ENCODE data around the gene TAF11L4. TPM values are rescaled to one million over a fixed set of nuclear protein-coding genes. Genes with fewer than 3 reads are reported as not detected.

Gene TAF11L4
- total RNA-seq, 1 experiment from 2014 or later = not detected

GRCh38 chr5:17477573-17478265 is 43.9 kb upstream of the TAF11L4 start:
- H3K27ac ChIP-seq (ENCODE audit: low read length) = no peak overlapping the region
- in situ Hi-C loops (cut with HindIII; ENCODE audit: low pct_unique_long_range_greater_than_20kb, low sequenced_read_pairs) = no loop called here
- H3K27me3 ChIP-seq (ENCODE audit: control insufficient read depth, insufficient read depth, low read length) = no peaks in the 10 kb centered on the region
- no TSS peak for BruUV-seq (replicated peaks)
- H3K9me3 ChIP-seq (ENCODE audit: control insufficient read depth, insufficient read depth, low read depth, low read length) = no peaks in the 10 kb centered on the region
- H3K4me3 ChIP-seq (ENCODE audit: low read depth in 2 of 2, low read length in 2 of 2) = no peak overlapping the region
- H3K36me3 ChIP-seq (ENCODE audit: control insufficient read depth, insufficient read depth, low read length) = no peaks in the 10 kb centered on the region
- ATAC-seq (no peak), DNase-seq (ENCODE audit: low read depth, low spot score) (no peak)
- TF ChIP-seq, protein P1, sequence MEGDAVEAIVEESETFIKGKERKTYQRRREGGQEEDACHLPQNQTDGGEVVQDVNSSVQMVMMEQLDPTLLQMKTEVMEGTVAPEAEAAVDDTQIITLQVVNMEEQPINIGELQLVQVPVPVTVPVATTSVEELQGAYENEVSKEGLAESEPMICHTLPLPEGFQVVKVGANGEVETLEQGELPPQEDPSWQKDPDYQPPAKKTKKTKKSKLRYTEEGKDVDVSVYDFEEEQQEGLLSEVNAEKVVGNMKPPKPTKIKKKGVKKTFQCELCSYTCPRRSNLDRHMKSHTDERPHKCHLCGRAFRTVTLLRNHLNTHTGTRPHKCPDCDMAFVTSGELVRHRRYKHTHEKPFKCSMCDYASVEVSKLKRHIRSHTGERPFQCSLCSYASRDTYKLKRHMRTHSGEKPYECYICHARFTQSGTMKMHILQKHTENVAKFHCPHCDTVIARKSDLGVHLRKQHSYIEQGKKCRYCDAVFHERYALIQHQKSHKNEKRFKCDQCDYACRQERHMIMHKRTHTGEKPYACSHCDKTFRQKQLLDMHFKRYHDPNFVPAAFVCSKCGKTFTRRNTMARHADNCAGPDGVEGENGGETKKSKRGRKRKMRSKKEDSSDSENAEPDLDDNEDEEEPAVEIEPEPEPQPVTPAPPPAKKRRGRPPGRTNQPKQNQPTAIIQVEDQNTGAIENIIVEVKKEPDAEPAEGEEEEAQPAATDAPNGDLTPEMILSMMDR (IDR thresholded peaks at IDR 0.05) = no peak
- TF ChIP-seq, protein P2, sequence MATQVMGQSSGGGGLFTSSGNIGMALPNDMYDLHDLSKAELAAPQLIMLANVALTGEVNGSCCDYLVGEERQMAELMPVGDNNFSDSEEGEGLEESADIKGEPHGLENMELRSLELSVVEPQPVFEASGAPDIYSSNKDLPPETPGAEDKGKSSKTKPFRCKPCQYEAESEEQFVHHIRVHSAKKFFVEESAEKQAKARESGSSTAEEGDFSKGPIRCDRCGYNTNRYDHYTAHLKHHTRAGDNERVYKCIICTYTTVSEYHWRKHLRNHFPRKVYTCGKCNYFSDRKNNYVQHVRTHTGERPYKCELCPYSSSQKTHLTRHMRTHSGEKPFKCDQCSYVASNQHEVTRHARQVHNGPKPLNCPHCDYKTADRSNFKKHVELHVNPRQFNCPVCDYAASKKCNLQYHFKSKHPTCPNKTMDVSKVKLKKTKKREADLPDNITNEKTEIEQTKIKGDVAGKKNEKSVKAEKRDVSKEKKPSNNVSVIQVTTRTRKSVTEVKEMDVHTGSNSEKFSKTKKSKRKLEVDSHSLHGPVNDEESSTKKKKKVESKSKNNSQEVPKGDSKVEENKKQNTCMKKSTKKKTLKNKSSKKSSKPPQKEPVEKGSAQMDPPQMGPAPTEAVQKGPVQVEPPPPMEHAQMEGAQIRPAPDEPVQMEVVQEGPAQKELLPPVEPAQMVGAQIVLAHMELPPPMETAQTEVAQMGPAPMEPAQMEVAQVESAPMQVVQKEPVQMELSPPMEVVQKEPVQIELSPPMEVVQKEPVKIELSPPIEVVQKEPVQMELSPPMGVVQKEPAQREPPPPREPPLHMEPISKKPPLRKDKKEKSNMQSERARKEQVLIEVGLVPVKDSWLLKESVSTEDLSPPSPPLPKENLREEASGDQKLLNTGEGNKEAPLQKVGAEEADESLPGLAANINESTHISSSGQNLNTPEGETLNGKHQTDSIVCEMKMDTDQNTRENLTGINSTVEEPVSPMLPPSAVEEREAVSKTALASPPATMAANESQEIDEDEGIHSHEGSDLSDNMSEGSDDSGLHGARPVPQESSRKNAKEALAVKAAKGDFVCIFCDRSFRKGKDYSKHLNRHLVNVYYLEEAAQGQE (IDR thresholded peaks at IDR 0.05; ENCODE audit: insufficient read depth in 1 of 2, low read depth in 2 of 2, low read length in 1 of 2) = no peak
- TF ChIP-seq POLR2AphosphoS5 (IDR thresholded peaks at IDR 0.05; ENCODE audit: low read depth, low read length) (no peak), TCF7L2 (IDR thresholded peaks at IDR 0.05; ENCODE audit: low read depth, low read length) (no peak), SIN3A (IDR thresholded peaks at IDR 0.05; ENCODE audit: borderline replicate concordance, insufficient read depth, low read depth, low read length) (no peak)
- ChIA-PET CTCF (no interaction called here), POLR2A (no interaction called here)
- intact Hi-C loops (cut with micrococcal nuclease; ENCODE audit: unreplicated experiment) = no loop called here
- no peaks in the 10 kb centered on the region for H3K4me1 ChIP-seq (ENCODE audit: control insufficient read depth, insufficient read depth, low read length)

DNA sequence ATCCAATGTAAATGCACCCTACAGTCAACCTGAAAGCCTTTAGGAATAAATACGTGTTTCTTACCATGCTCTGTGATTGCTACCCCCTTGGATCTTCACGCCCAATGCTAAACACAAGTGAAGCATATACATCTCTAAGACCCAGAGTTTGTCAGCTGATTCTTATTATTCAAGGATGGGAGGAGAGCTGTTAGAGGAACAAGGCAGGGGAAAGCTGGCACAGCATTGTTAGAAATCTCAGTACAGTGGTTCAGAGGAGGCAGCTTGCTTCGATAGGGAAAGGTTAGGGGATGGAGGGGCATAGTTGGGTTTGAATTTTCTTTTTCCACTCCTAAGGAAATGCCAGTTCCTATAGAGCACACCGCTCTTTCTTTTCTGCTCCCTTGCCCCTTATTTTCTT is 40.2 kb upstream of the TAF11L4 start:
- CTCF ChIA-PET = no interaction called here
- intact Hi-C loops (cut with micrococcal nuclease; ENCODE audit: unreplicated experiment) = no loop called here
- H3K4me1 ChIP-seq (ENCODE audit: control insufficient read depth, insufficient read depth, low read length) = no peaks in the 10 kb centered on the region
- BruUV-seq (replicated peaks) = no TSS peak
- no peak overlapping the region for H3K4me3 ChIP-seq (ENCODE audit: low read depth in 2 of 2, low read length in 2 of 2)
- TF ChIP-seq, protein P1 (IDR thresholded peaks at IDR 0.05) = no peak
- TF ChIP-seq SIN3A (IDR thresholded peaks at IDR 0.05; ENCODE audit: borderline replicate concordance, insufficient read depth, low read depth, low read length) = no peak
- no peak for TF ChIP-seq POLR2AphosphoS5 (IDR thresholded peaks at IDR 0.05; ENCODE audit: low read depth, low read length)
- TF ChIP-seq, protein P2 (IDR thresholded peaks at IDR 0.05; ENCODE audit: insufficient read depth in 1 of 2, low read depth in 2 of 2, low read length in 1 of 2) = no peak
- no peaks in the 10 kb centered on the region for H3K27me3 ChIP-seq (ENCODE audit: control insufficient read depth, insufficient read depth, low read length)
- H3K27ac ChIP-seq (ENCODE audit: low read length) = no peak overlapping the region
- DNase-seq (ENCODE audit: low read depth, low spot score) (no peak), ATAC-seq (peak; percentile 56; the same call in 1 of the 2 replicates)
- no peaks in the 10 kb centered on the region for H3K9me3 ChIP-seq (ENCODE audit: control insufficient read depth, insufficient read depth, low read depth, low read length)
- in situ Hi-C loops (cut with HindIII; ENCODE audit: low pct_unique_long_range_greater_than_20kb, low sequenced_read_pairs) = no loop called here
- H3K36me3 ChIP-seq (ENCODE audit: control insufficient read depth, insufficient read depth, low read length) = no peaks in the 10 kb centered on the region
- POLR2A ChIA-PET = no interaction called here

Measured in Panc1 (cell line).